HG03066 (cell line): ENCODE data around the gene DIPK1B.
"Not testable (repeated sequence)": the region's sequence is repeated elsewhere in the genome, so short reads cannot be mapped to it uniquely, and the experiment has no call there.

Experiments
- ATAC-seq: cut with Tn5 transposase; IDR thresholded peaks from one replicate; pipeline ENCODE4 v1.9.1; 2021; ENCODE audit warnings: low read depth; ENCODE audit not compliant: unreplicated experiment

The DIPK1B gene

GRCh38 chr9:136762915-136763648, 50.7 kb downstream of the DIPK1B start:
- ATAC-seq: no peak

DNA sequence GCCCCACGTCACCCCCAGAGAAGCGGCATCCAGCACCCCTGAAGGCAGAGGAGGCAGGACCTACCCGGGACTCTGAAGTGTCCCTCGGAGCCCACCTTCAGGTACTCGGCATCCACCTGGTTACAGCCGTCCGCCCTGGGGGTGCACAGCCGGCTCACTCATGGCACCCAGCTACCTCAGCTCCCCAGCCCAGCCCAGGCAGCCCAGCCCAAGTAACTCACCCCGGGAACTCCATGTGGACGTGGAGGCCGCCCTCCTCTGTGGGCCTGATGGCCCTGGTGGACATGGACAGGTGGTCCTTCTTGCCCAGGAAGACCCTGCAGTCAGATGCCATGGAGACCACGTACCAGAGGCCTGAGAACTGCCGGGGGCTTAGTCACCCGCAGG, 51.3 kb downstream of the DIPK1B start:
- no peak for ATAC-seq

DNA sequence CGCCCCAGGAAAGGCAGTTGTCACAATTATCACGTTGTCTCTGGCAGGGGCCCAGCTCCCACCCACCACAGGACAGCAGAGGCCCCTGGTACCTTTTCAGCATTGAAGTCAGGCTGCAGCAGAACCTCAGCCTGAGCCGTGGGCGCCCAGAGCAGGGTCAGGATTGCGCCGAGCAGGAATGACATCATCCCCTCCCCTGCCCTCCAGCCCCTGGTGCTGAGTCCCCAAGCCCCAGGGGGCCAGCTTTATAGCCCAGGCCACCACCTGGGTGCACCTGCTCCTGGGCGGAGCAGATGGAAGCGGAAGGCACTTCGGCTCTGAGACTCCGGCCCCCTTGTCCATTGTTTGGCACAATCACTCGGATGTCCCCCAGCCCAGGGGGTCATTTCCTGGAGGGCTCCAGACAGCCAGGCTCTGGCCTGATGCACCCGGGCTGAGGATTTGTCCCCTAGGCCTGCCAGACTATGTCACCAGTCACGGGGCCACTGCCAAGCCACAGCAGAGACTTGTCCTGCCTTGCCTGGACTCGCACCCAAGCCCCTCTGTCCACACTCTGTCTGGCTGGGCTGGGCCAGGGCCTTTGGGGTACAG, 52.0 kb downstream of the DIPK1B start, which contains the start of gene LCN15:
LCN15 (minus strand) TSS at position 218 of the 591 bp plus-strand sequence; CDS start at position 188, 30 bp downstream.
- ATAC-seq: no peak

DNA sequence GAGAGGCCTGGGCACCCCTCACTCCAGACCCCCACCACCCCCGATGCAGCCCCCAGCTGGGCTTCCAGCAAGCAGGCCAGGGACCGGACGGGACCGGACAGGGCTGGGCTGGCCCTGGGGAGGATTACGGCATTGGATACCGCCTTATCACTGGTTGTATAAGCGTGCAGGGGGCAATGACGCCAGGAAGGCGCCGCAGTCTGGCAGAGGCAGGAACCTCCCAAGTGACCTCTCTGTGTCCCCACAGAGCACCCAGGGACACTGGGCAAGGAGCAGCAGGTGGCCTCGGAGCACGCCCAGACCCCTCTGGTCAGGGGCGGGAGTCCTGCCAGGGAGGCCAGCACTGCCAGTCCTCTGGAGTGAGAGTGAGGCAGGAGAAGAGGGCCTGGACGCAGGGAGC, 52.7 kb downstream of the DIPK1B start:
- no peak for ATAC-seq

GRCh38 chr9:136765745-136766409, 53.5 kb downstream of the DIPK1B start:
- ATAC-seq: not testable (repeated sequence)

DNA sequence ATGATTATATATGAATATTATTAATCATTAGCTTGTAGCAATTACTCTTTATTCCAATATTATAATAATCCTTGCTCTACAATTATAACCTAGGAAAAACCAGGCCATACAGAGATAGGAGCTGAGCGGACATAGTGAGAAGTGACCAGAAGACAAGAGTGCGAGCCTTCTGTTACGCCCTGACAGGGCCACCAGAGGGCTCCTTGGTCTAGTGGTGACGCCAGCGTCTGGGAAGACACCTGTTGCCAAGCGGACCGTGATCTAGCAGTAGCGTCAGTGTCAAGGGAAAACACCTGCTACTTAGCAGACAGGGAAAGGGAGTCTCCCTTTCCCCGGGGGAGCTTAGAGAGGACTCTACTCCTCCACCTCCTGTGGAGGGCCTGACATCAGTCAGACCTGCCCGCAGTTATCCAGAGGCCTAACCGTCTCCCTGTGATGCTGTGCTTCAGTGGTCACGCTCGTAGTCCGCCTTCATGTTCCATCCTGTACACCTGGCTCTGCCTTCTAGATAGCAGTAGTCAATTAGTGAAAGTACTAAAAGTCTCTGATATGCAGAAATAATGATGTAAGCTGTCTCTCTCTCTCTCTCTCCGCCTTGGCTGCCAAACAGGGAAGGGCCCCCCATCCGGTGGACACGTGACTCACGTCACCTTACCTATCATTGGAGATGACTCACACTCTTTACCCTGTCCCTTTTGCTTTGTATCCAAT, 54.2 kb downstream of the DIPK1B start:
- not testable (repeated sequence) for ATAC-seq

DNA sequence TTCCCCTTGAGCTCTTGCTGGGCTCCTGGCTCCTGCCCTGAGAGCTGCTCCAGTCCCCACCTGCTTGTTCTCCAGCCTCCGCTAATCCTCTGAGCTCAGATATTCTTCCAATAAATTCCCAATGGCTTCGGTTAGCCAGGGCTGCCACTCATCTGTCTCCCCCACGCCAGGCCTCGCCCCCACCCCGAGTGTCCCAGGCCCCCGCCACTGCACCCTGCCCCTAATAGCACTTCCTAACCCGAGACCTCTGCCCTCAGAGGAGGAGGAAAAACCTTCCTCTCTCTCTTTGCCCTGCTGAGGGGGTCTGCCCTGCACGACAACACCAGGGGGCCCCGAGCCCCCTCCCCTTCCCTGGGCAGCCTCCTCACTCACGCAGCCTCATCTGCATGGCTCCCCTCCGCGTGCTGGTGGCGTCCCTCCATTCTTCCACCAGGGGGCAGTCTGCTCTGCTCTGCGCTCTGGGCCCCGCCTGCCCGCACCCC, 57.4 kb downstream of the DIPK1B start:
- no peak for ATAC-seq

- no peak for ATAC-seq
These were observed 59.6 kb downstream of the DIPK1B start for GRCh38 chr9:136771907-136772415.

GRCh38 chr9:136773386-136774044, 61.1 kb downstream of the DIPK1B start:
- ATAC-seq: no peak
